GM19395 (cell line): ENCODE measurements around the gene GRIK4.
"Not testable (repeated sequence)": the region's sequence is repeated elsewhere in the genome, so short reads cannot be mapped to it uniquely, and the experiment has no call there.

Experiments used
- ATAC-seq: cut with Tn5 transposase; IDR thresholded peaks from one replicate; pipeline ENCODE4 v1.9.1; 2021; ENCODE audit warnings: mild to moderate bottlenecking, moderate library complexity; ENCODE audit not compliant: unreplicated experiment

GRIK4 gene

GRCh38 chr11:120568572-120569307, 57.2 kb downstream of the GRIK4 start:
- ATAC-seq = no peak

GRCh38 chr11:120569861-120570260, 58.3 kb downstream of the GRIK4 start:
- no peak for ATAC-seq

- no peak for ATAC-seq
Observed at GRCh38 chr11:120571476-120571875, 59.9 kb downstream of the GRIK4 start.

- no peak for ATAC-seq
Observed at GRCh38 chr11:120573756-120574354, 62.3 kb downstream of the GRIK4 start.

GRCh38 chr11:120574876-120575275, 63.3 kb downstream of the GRIK4 start:
- no peak for ATAC-seq

GRCh38 chr11:120575461-120575860, 63.9 kb downstream of the GRIK4 start:
- no peak for ATAC-seq

- ATAC-seq = no peak
Observed at GRCh38 chr11:120576606-120577005, 65.1 kb downstream of the GRIK4 start.

- ATAC-seq = no peak
Observed at GRCh38 chr11:120577041-120577440, 65.5 kb downstream of the GRIK4 start.

GRCh38 chr11:120577624-120578363, 66.2 kb downstream of the GRIK4 start:
- no peak for ATAC-seq

GRCh38 chr11:120578596-120579154, 67.1 kb downstream of the GRIK4 start:
- no peak for ATAC-seq

GRCh38 chr11:120579611-120580031, 68.1 kb downstream of the GRIK4 start:
- no peak for ATAC-seq

- no peak for ATAC-seq
Observed at GRCh38 chr11:120581313-120581712, 69.8 kb downstream of the GRIK4 start.

GRCh38 chr11:120582535-120582934, 71.0 kb downstream of the GRIK4 start:
- ATAC-seq = not testable (repeated sequence)

GRCh38 chr11:120586072-120586471, 74.5 kb downstream of the GRIK4 start:
- ATAC-seq = no peak

GRCh38 chr11:120586728-120587127, 75.2 kb downstream of the GRIK4 start:
- ATAC-seq = no peak

- ATAC-seq = no peak
Observed at GRCh38 chr11:120587299-120587698, 75.8 kb downstream of the GRIK4 start.

GRCh38 chr11:120589376-120589775, 77.8 kb downstream of the GRIK4 start:
- ATAC-seq = no peak

- no peak for ATAC-seq
Observed at GRCh38 chr11:120590472-120590871, 78.9 kb downstream of the GRIK4 start.

GRCh38 chr11:120594746-120595145, 83.2 kb downstream of the GRIK4 start:
- ATAC-seq = no peak

GRCh38 chr11:120595557-120595956, 84.0 kb downstream of the GRIK4 start:
- no peak for ATAC-seq
